Activated naive CD8-positive, alpha-beta T cell (primary cell): ENCODE data around the gene KIF6.
"Not testable (repeated sequence)": the region's sequence is repeated elsewhere in the genome, so short reads cannot be mapped to it uniquely, and the experiment has no call there.

Experiments
- H3K27ac Mint-ChIP-seq: one replicate; pipeline ENCODE4 v1.8.0; 2021; ENCODE audit warnings: mixed read lengths
- H3K27me3 Mint-ChIP-seq: one replicate; pipeline ENCODE4 v1.8.0; 2021; ENCODE audit warnings: mixed read lengths
- H3K36me3 Mint-ChIP-seq: one replicate; pipeline ENCODE4 v1.8.0; 2021; ENCODE audit warnings: mixed read lengths
- H3K4me1 Mint-ChIP-seq: one replicate; pipeline ENCODE4 v1.8.0; 2021; ENCODE audit warnings: low read depth, mixed read lengths
- H3K4me3 Mint-ChIP-seq: one replicate; pipeline ENCODE4 v1.8.0; 2021; ENCODE audit warnings: mild to moderate bottlenecking, mixed read lengths
- H3K9me3 Mint-ChIP-seq: one replicate; pipeline ENCODE4 v1.8.0; 2021; ENCODE audit warnings: low read depth, mixed read lengths

The KIF6 gene

DNA sequence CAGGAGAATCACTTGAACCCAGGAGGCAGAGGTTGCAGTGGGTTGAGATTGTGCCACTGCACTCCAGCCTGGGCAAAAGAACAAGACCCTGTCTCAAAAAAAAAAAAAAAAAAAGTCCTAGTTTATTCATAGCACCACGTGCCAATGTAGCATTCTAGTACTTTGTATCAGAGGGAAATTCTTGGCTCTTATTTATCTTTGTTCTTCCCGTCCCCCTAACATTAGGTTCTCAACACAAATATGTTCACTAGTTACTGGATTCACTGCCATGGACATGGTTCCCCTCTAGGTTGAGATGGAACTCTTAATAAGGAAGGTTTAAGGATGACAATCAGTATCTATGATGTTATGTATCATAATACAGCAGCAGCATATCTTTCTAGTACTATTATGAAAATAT, 178.5 kb downstream of the KIF6 start:
- H3K4me1 Mint-ChIP-seq, result no peaks in the 10 kb centered on the region
- H3K9me3 Mint-ChIP-seq, result no peaks in the 10 kb centered on the region
- no peak overlapping the region for H3K27ac Mint-ChIP-seq
- peaks cover 15% of the 10 kb centered on the region for H3K27me3 Mint-ChIP-seq
- no peaks in the 10 kb centered on the region for H3K36me3 Mint-ChIP-seq
- H3K4me3 Mint-ChIP-seq, result no peak overlapping the region

- H3K27me3 Mint-ChIP-seq, result peaks cover 7% of the 10 kb centered on the region
- no peak overlapping the region for H3K4me3 Mint-ChIP-seq
- H3K9me3 Mint-ChIP-seq, result no peaks in the 10 kb centered on the region
- H3K36me3 Mint-ChIP-seq, result no peaks in the 10 kb centered on the region
- no peak overlapping the region for H3K27ac Mint-ChIP-seq
- no peaks in the 10 kb centered on the region for H3K4me1 Mint-ChIP-seq
Measured at GRCh38 chr6:39543950-39544349, 181.3 kb downstream of the KIF6 start.

GRCh38 chr6:39543095-39543494, 182.1 kb downstream of the KIF6 start:
- Mint-ChIP-seq H3K4me3 (no peak overlapping the region), H3K9me3 (no peaks in the 10 kb centered on the region), H3K36me3 (no peaks in the 10 kb centered on the region), H3K27ac (peak overlapping the region; percentile 5), H3K4me1 (no peaks in the 10 kb centered on the region), H3K27me3 (peaks cover 7% of the 10 kb centered on the region)

DNA sequence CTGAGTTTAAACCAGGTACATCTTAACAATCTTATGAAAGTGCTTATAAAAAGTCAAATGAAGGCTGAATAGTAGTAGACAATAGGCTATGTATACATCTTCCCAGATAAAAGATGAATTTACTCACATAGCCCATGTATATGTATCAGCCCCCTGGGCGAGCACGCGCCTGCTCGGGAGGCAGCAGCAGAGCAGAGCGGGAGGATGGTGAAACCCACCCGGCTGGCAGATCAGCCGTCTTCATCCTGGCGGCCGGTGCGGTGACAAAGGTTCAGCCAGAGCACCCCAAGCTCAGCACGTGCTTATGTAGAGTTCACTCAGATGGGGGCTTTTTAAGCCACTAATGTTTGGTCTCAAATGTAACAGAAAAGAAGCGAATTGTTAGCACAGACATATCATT, 184.8 kb downstream of the KIF6 start:
- Mint-ChIP-seq H3K36me3 (no peaks in the 10 kb centered on the region), H3K4me3 (no peak overlapping the region), H3K27ac (no peak overlapping the region), H3K9me3 (no peaks in the 10 kb centered on the region), H3K27me3 (no peaks in the 10 kb centered on the region), H3K4me1 (no peaks in the 10 kb centered on the region)

DNA sequence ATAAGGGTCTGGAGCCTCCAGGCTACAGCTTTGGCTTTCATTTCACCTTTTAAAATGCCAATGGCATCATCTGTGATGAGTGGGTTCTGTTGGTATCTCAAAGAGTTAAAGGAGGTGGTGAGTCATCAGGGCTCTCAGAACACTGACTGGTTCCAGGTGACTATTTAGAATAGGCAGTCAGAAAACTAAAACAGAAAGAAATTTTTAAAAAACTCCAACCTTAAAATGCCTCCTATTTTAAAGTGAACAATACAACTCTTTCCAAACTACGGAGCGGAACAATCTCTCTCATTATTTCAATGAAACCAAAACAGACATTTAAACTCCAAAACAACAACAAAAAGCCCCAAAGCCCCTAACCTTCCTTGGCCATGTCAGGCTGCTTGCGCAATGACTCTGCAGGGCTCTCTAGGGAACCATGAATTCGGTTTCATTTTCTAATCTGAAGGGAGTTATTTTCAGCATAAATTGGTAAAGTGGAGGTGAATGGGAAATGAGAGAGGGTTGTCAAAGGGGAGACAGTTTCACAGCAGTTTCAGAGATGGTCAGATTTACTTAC, 194.9 kb downstream of the KIF6 start:
- peaks cover 35% of the 10 kb centered on the region for H3K27me3 Mint-ChIP-seq
- H3K4me1 Mint-ChIP-seq, result no peaks in the 10 kb centered on the region
- no peak overlapping the region for H3K4me3 Mint-ChIP-seq
- H3K27ac Mint-ChIP-seq, result no peak overlapping the region
- H3K9me3 Mint-ChIP-seq, result no peaks in the 10 kb centered on the region
- no peaks in the 10 kb centered on the region for H3K36me3 Mint-ChIP-seq

GRCh38 chr6:39527792-39528564, 197.2 kb downstream of the KIF6 start:
- H3K27ac Mint-ChIP-seq, result no peak overlapping the region
- H3K4me1 Mint-ChIP-seq, result no peaks in the 10 kb centered on the region
- no peaks in the 10 kb centered on the region for H3K36me3 Mint-ChIP-seq
- no peaks in the 10 kb centered on the region for H3K9me3 Mint-ChIP-seq
- peaks cover 35% of the 10 kb centered on the region for H3K27me3 Mint-ChIP-seq
- H3K4me3 Mint-ChIP-seq, result no peak overlapping the region

DNA sequence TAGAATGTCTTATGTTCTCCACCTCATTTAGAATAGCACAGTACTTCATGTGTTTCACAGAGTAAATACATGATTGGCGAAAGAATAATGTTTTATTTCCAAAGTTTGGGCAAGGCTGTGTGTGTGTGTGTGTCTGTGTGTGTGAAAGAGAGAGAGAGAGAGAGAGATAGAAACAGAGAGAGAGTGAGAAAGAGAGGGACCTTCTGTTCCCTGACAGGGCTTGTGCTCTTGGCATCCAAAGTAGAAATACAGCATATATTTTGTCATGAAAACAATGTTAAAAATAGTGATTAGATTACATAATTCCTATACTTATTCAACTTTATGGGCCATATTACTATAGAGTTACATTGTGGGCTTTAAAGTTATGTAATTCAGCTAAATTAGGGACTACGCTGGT, 201.2 kb downstream of the KIF6 start:
- H3K4me3 Mint-ChIP-seq, result no peak overlapping the region
- no peaks in the 10 kb centered on the region for H3K36me3 Mint-ChIP-seq
- H3K9me3 Mint-ChIP-seq, result no peaks in the 10 kb centered on the region
- no peak overlapping the region for H3K27ac Mint-ChIP-seq
- H3K27me3 Mint-ChIP-seq, result peaks cover 20% of the 10 kb centered on the region
- no peaks in the 10 kb centered on the region for H3K4me1 Mint-ChIP-seq

DNA sequence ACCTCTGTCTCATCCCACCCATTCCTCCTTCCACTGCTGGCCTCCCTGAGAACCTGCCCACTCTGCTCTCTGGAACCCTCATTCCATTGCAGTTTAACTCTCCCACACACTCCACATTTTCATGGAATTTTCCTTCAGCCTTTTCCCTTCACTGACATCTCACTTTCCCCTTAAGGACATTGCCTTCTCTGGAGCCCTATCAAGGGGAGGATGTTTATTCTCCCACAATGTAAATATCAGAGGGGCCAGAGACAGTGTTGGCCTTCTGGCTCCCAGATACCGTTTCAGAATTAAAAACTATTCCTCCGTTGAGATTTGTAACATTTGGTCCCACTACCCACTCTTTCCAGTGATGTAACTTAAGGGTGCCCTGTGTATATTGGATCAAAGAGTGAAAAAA, 203.2 kb downstream of the KIF6 start:
- H3K27me3 Mint-ChIP-seq, result peaks cover 8% of the 10 kb centered on the region
- no peaks in the 10 kb centered on the region for H3K9me3 Mint-ChIP-seq
- no peak overlapping the region for H3K4me3 Mint-ChIP-seq
- H3K4me1 Mint-ChIP-seq, result no peaks in the 10 kb centered on the region
- H3K27ac Mint-ChIP-seq, result no peak overlapping the region
- no peaks in the 10 kb centered on the region for H3K36me3 Mint-ChIP-seq

GRCh38 chr6:39520916-39521315, 204.3 kb downstream of the KIF6 start:
- no peak overlapping the region for H3K27ac Mint-ChIP-seq
- no peaks in the 10 kb centered on the region for H3K36me3 Mint-ChIP-seq
- H3K4me1 Mint-ChIP-seq, result no peaks in the 10 kb centered on the region
- no peak overlapping the region for H3K4me3 Mint-ChIP-seq
- no peaks in the 10 kb centered on the region for H3K9me3 Mint-ChIP-seq
- H3K27me3 Mint-ChIP-seq, result peaks cover 4% of the 10 kb centered on the region

DNA sequence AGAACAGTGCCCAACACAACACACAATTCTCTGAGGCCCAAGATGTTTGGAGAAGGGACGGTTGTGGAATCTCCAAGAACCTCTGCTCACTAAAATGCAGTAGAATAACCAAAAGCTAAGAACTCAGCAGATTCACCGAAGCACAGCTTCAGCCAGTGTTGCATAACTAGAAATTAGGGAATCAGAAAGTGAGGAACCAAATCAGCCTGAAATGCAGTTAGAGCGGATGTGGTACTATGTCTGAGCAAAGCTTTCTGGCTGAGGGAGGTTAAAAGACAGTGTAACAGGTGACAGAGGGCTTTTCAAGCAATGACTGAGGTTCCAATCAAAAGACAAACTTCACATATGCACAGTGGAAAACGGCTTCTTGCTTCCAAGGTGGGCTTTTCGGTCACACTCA, 204.8 kb downstream of the KIF6 start:
- no peaks in the 10 kb centered on the region for H3K36me3 Mint-ChIP-seq
- peaks cover 5% of the 10 kb centered on the region for H3K27me3 Mint-ChIP-seq
- no peak overlapping the region for H3K4me3 Mint-ChIP-seq
- no peaks in the 10 kb centered on the region for H3K9me3 Mint-ChIP-seq
- H3K27ac Mint-ChIP-seq, result no peak overlapping the region
- H3K4me1 Mint-ChIP-seq, result no peaks in the 10 kb centered on the region

- Mint-ChIP-seq H3K4me1 (no peaks in the 10 kb centered on the region), H3K27ac (no peak overlapping the region), H3K9me3 (no peaks in the 10 kb centered on the region), H3K27me3 (peaks cover 8% of the 10 kb centered on the region), H3K4me3 (no peak overlapping the region), H3K36me3 (no peaks in the 10 kb centered on the region)
Measured at GRCh38 chr6:39518221-39518620, 207.0 kb downstream of the KIF6 start.

DNA sequence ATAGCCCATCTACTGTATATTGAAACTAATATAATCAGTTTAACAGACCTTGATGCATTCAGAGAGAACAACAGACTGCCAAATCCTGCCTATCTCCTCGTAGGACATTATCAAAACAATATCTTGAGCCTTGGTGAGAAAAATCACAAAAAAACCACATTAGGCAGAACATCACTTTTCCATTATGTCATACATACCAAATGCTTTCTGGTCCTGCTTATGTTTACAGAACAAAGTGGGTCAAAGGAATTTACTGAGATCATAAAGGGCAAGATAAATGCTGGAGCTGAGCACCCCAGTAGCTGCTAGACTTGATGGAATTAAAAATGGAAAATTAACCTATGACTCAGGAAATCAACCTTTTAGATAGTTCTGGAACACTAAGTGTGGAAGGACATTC, 207.5 kb downstream of the KIF6 start:
- H3K27me3 Mint-ChIP-seq, result peaks cover 8% of the 10 kb centered on the region
- H3K27ac Mint-ChIP-seq, result no peak overlapping the region
- no peak overlapping the region for H3K4me3 Mint-ChIP-seq
- H3K4me1 Mint-ChIP-seq, result no peaks in the 10 kb centered on the region
- no peaks in the 10 kb centered on the region for H3K36me3 Mint-ChIP-seq
- no peaks in the 10 kb centered on the region for H3K9me3 Mint-ChIP-seq

DNA sequence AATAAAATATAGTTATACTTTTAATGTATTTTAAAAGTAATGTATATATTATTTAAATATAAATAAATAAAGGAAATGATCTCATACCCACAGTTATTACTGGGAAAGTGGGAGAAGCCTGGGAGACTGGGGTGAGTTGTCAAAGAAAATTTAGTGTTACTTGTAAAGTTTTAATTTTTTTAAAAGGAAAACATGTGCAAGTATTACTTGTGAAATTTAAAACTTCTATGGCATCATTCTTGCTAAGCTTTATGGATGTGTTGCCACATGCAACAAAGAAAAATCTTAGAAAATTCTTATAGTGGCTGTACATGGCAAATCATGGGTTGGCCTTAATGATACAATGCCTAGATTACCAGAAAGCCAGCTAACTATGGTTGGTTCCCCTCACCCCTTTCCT, 208.7 kb downstream of the KIF6 start:
- H3K4me1 Mint-ChIP-seq, result no peaks in the 10 kb centered on the region
- no peak overlapping the region for H3K27ac Mint-ChIP-seq
- no peaks in the 10 kb centered on the region for H3K36me3 Mint-ChIP-seq
- H3K9me3 Mint-ChIP-seq, result no peaks in the 10 kb centered on the region
- H3K27me3 Mint-ChIP-seq, result peaks cover 8% of the 10 kb centered on the region
- no peak overlapping the region for H3K4me3 Mint-ChIP-seq

DNA sequence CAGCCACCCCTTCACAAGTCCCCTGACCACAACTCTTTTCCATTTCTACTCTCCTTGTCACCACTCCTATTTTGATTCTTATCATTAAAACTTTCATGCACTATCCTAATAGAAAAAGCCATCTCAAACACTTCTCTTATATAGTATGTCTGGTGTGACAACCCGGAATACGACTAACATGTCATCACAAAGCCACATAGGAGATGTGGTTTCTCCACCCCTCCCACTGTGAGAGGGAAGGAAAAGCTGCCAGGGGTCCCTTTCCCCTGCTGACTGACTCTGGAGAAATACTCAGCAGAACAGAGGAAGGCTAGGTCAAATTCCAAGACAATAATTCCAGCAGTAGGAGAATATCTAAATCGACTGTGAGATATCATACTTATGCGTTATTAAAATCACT, 209.7 kb downstream of the KIF6 start:
- no peaks in the 10 kb centered on the region for H3K4me1 Mint-ChIP-seq
- no peak overlapping the region for H3K27ac Mint-ChIP-seq
- H3K9me3 Mint-ChIP-seq, result no peaks in the 10 kb centered on the region
- H3K36me3 Mint-ChIP-seq, result no peaks in the 10 kb centered on the region
- H3K27me3 Mint-ChIP-seq, result peaks cover 10% of the 10 kb centered on the region
- H3K4me3 Mint-ChIP-seq, result no peak overlapping the region

DNA sequence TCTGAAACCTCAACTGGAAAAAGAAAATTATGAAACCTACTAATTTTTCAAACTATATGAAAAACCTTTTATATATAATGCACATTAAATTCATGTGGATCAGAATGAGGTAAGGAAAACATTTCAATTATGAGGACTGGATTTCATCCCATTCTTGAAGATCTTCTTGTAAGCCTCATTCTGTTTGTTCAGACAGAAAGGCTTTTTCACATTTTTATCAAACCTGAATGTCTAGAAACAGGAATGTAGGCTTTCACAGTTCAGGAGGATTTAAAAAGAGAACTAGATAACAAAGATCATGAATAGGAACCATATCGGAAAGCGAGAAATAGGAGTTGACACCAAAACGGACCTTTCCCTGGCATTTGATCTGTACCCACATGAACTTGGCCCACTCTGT, 210.2 kb downstream of the KIF6 start:
- Mint-ChIP-seq H3K4me3 (no peak overlapping the region), H3K9me3 (no peaks in the 10 kb centered on the region), H3K36me3 (no peaks in the 10 kb centered on the region), H3K27me3 (peaks cover 10% of the 10 kb centered on the region), H3K4me1 (no peaks in the 10 kb centered on the region), H3K27ac (no peak overlapping the region)

- not testable (repeated sequence) for H3K27me3 Mint-ChIP-seq
Measured at GRCh38 chr6:39509831-39510230, 215.4 kb downstream of the KIF6 start.

More at GRCh38 chr6:39509831-39510230, 215.4 kb downstream of the KIF6 start:
- not testable (repeated sequence) for H3K36me3 Mint-ChIP-seq, H3K9me3 Mint-ChIP-seq, H3K4me3 Mint-ChIP-seq, H3K4me1 Mint-ChIP-seq, H3K27ac Mint-ChIP-seq
